ENCODE results near the gene ATXN2. TPM values are rescaled to one million over a fixed set of nuclear protein-coding genes. Genes with fewer than 3 reads are reported as not detected.
"Not testable (repeated sequence)": the region's sequence is repeated elsewhere in the genome, so short reads cannot be mapped to it uniquely, and the experiment has no call there.

The ATXN2 gene
- total RNA-seq, 4 donors from 2014 or later = 63.1 to 102 (median 63.8) TPM

- no peak overlapping the region for H3K27ac ChIP-seq
- TF ChIP-seq CTCF (IDR thresholded peaks at IDR 0.05) (no peak), POLR2A (IDR thresholded peaks at IDR 0.05) (no peak)
- intact Hi-C loops (cut with DNase I) = no loop called here
- DNase-seq = no peak
- H3K4me1 ChIP-seq = no peaks in the 10 kb centered on the region
- no peak overlapping the region for H3K4me3 ChIP-seq (replicated peaks in 1 of 3)
- WGBS, 2 donors = 92 to 95% methylated on average over 2 of the region's 2 CpGs
- no peaks in the 10 kb centered on the region for H3K9me3 ChIP-seq
- H3K36me3 ChIP-seq = peaks cover 0 to 26% of the 10 kb centered on the region in 2 donors
- H3K27me3 ChIP-seq = no peaks in the 10 kb centered on the region
Observed at GRCh38 chr12:111506260-111506659, 92.9 kb downstream of the ATXN2 start.

- Histone ChIP-seq H3K27me3 (no peaks in the 10 kb centered on the region), H3K4me1 (no peaks in the 10 kb centered on the region), H3K36me3 (peaks cover 0 to 26% of the 10 kb centered on the region in 2 donors), H3K9me3 (no peaks in the 10 kb centered on the region), H3K4me3 (replicated peaks in 1 of 3) (no peak overlapping the region), H3K27ac (no peak overlapping the region)
- 80 to 97% methylated on average over 1 of the region's 1 CpG for WGBS, 2 donors
- intact Hi-C loops (cut with DNase I) = no loop called here
- DNase-seq = no peak
- TF ChIP-seq CTCF (IDR thresholded peaks at IDR 0.05) (no peak), POLR2A (IDR thresholded peaks at IDR 0.05) (no peak)
Observed at GRCh38 chr12:111505601-111506036, 93.5 kb downstream of the ATXN2 start.

- Histone ChIP-seq H3K27me3 (no peaks in the 10 kb centered on the region), H3K36me3 (peaks cover 0 to 24% of the 10 kb centered on the region in 2 donors), H3K27ac (no peak overlapping the region), H3K4me1 (no peaks in the 10 kb centered on the region), H3K4me3 (replicated peaks in 1 of 3) (no peak overlapping the region), H3K9me3 (no peaks in the 10 kb centered on the region)
- TF ChIP-seq POLR2A (IDR thresholded peaks at IDR 0.05) (no peak), CTCF (IDR thresholded peaks at IDR 0.05) (no peak)
- intact Hi-C loops (cut with DNase I) = no loop called here
- no peak for DNase-seq
- 96 to 100% methylated on average over 1 of the region's 1 CpG for WGBS, 2 donors
Observed at GRCh38 chr12:111503116-111503515, 96.0 kb downstream of the ATXN2 start.

GRCh38 chr12:111494676-111495075, 104.4 kb downstream of the ATXN2 start:
- Histone ChIP-seq H3K27me3 (no peaks in the 10 kb centered on the region), H3K9me3 (no peaks in the 10 kb centered on the region), H3K27ac (no peak overlapping the region), H3K4me3 (replicated peaks in 1 of 3) (no peak overlapping the region), H3K4me1 (no peaks in the 10 kb centered on the region), H3K36me3 (peaks cover 0 to 18% of the 10 kb centered on the region in 2 donors)
- intact Hi-C loops (cut with DNase I) = no loop called here
- no peak for DNase-seq
- TF ChIP-seq POLR2A (IDR thresholded peaks at IDR 0.05) (no peak), CTCF (IDR thresholded peaks at IDR 0.05) (no peak)
- 93% methylated on average over 4 of the region's 4 CpGs for WGBS, 2 donors

GRCh38 chr12:111492979-111493378, 106.1 kb downstream of the ATXN2 start:
- peaks cover 4 to 23% of the 10 kb centered on the region in 2 donors for H3K36me3 ChIP-seq
- H3K27me3 ChIP-seq; intact Hi-C loops (cut with DNase I); H3K4me1 ChIP-seq; H3K9me3 ChIP-seq; H3K27ac ChIP-seq; H3K4me3 ChIP-seq (replicated peaks in 1 of 3); DNase-seq: not testable (repeated sequence)
- WGBS, 2 donors = 90 to 94% methylated on average over 7 of the region's 7 CpGs

- TF ChIP-seq CTCF (IDR thresholded peaks at IDR 0.05) = no peak
- TF ChIP-seq POLR2A (IDR thresholded peaks at IDR 0.05) = no peak
- H3K4me1 ChIP-seq = no peaks in the 10 kb centered on the region
- DNase-seq = no peak
- intact Hi-C loops (cut with DNase I) = no loop called here
- no peaks in the 10 kb centered on the region for H3K27me3 ChIP-seq
- no peak overlapping the region for H3K27ac ChIP-seq
- peaks cover 34 to 41% of the 10 kb centered on the region in 2 donors for H3K36me3 ChIP-seq
- 94 to 96% methylated on average over 2 of the region's 2 CpGs for WGBS, 2 donors
- H3K9me3 ChIP-seq = no peaks in the 10 kb centered on the region
- no peak overlapping the region for H3K4me3 ChIP-seq (replicated peaks in 1 of 3)
Observed at GRCh38 chr12:111488798-111489197, 110.3 kb downstream of the ATXN2 start.

All from thyroid gland (tissue), 4 donors.